SH-SY5Y (cell line): ENCODE measurements around the gene CERKL.

Source experiments
- GATA2 ChIP-seq: IDR thresholded peaks from 2 replicates; pipeline ENCODE4 v1.6.1; 2011; ENCODE audit warnings: mild to moderate bottlenecking, low read depth, low read length
- GATA3 ChIP-seq: IDR thresholded peaks from 2 replicates; pipeline ENCODE4 v1.6.1; 2011; ENCODE audit warnings: low read depth, mild to moderate bottlenecking, low read length, moderate library complexity

- TF ChIP-seq GATA3 (no peak), GATA2 (no peak)
These were observed 40.7 kb upstream of the CERKL start for GRCh38 chr2:181697571-181697970.
